Activated naive CD4-positive, alpha-beta T cell treated with anti-CD3 and anti-CD28 coated beads for 36 hours (primary cell): ENCODE data around the gene DOCK4. TPM values are rescaled to one million over a fixed set of nuclear protein-coding genes. Genes with fewer than 3 reads are reported as not detected.
"Not testable (repeated sequence)": the region's sequence is repeated elsewhere in the genome, so short reads cannot be mapped to it uniquely, and the experiment has no call there.

Experiments
- CTCF ChIA-PET: fragments of 350-600 bp; sonication (Branson Sonifier 250); formaldehyde crosslinking; loops from one replicate; lab custom pipeline; 2021; ENCODE audit warnings: antibody characterized with exemption; lab: Charles Lee
- DNase-seq: peaks from one replicate; pipeline ENCODE4 v3.0.0-alpha.2; 2020
- H3K27ac Mint-ChIP-seq: one replicate; pipeline ENCODE4 v1.8.0; 2021; ENCODE audit warnings: mild to moderate bottlenecking, mixed read lengths
- H3K27me3 Mint-ChIP-seq: one replicate; pipeline ENCODE4 v1.8.0; 2021; ENCODE audit warnings: low read depth, mixed read lengths
- H3K36me3 Mint-ChIP-seq: one replicate; pipeline ENCODE4 v1.8.0; 2021; ENCODE audit warnings: low read depth, mixed read lengths
- H3K4me1 Mint-ChIP-seq: one replicate; pipeline ENCODE4 v1.8.0; 2021; ENCODE audit warnings: low read depth, mixed read lengths
- H3K4me3 Mint-ChIP-seq: one replicate; pipeline ENCODE4 v1.8.0; 2021; ENCODE audit warnings: mild to moderate bottlenecking, moderate library complexity, mixed read lengths
- H3K9me3 Mint-ChIP-seq: one replicate; pipeline ENCODE4 v1.8.0; 2021; ENCODE audit warnings: mixed read lengths
- intact Hi-C: fragments of 100-400 bp; cut with micrococcal nuclease; formaldehyde crosslinking; loops from one replicate; pipeline ENCODE4 v1.15.1; 2023
- total RNA-seq, 2 experiments: library from RNA; stranded (reverse); gene quantifications; one replicate each; pipeline ENCODE4 v1.2.3, GENCODE V29; 2021

Gene DOCK4
- total RNA-seq, 2 experiments from 2014 or later, result 0.43 to 0.62 TPM

GRCh38 chr7:112136271-112137008, 69.8 kb downstream of the DOCK4 start:
- intact Hi-C loops, result no loop called here
- Mint-ChIP-seq H3K27me3 (no peaks in the 10 kb centered on the region), H3K4me1 (no peaks in the 10 kb centered on the region), H3K4me3 (no peak overlapping the region), H3K27ac (no peak overlapping the region), H3K9me3 (no peaks in the 10 kb centered on the region), H3K36me3 (no peaks in the 10 kb centered on the region)
- no peak for DNase-seq
- CTCF ChIA-PET, result no interaction called here

GRCh38 chr7:112135815-112136214, 70.4 kb downstream of the DOCK4 start:
- CTCF ChIA-PET, result interaction anchor here (0.7 kb wide), 1 partner anchor 385 kb away, joined by 3 read pairs; no protein-coding TSS in a partner anchor
- Mint-ChIP-seq H3K4me3 (no peak overlapping the region), H3K9me3 (no peaks in the 10 kb centered on the region), H3K4me1 (no peaks in the 10 kb centered on the region), H3K27ac (no peak overlapping the region), H3K27me3 (no peaks in the 10 kb centered on the region), H3K36me3 (no peaks in the 10 kb centered on the region)
- intact Hi-C loops, result no loop called here
- no peak for DNase-seq

GRCh38 chr7:112134039-112134438, 72.2 kb downstream of the DOCK4 start:
- Mint-ChIP-seq H3K4me1 (no peaks in the 10 kb centered on the region), H3K9me3 (no peaks in the 10 kb centered on the region), H3K36me3 (no peaks in the 10 kb centered on the region), H3K4me3 (no peak overlapping the region), H3K27me3 (no peaks in the 10 kb centered on the region), H3K27ac (no peak overlapping the region)
- CTCF ChIA-PET, result no interaction called here
- intact Hi-C loops, result no loop called here
- DNase-seq, result no peak

- no peaks in the 10 kb centered on the region for H3K36me3 Mint-ChIP-seq
- DNase-seq, result no peak
- CTCF ChIA-PET, result no interaction called here
- no peaks in the 10 kb centered on the region for H3K9me3 Mint-ChIP-seq
- no peaks in the 10 kb centered on the region for H3K27me3 Mint-ChIP-seq
- no peak overlapping the region for H3K27ac Mint-ChIP-seq
- H3K4me1 Mint-ChIP-seq, result no peaks in the 10 kb centered on the region
- H3K4me3 Mint-ChIP-seq, result no peak overlapping the region
- intact Hi-C loops, result no loop called here
Measured at GRCh38 chr7:112133328-112133727, 72.9 kb downstream of the DOCK4 start.

- Mint-ChIP-seq H3K4me1 (no peaks in the 10 kb centered on the region), H3K9me3 (no peaks in the 10 kb centered on the region), H3K36me3 (no peaks in the 10 kb centered on the region), H3K27ac (no peak overlapping the region), H3K4me3 (no peak overlapping the region), H3K27me3 (no peaks in the 10 kb centered on the region)
- DNase-seq, result no peak
- CTCF ChIA-PET, result no interaction called here
- intact Hi-C loops, result no loop called here
Measured at GRCh38 chr7:112132051-112132694, 74.0 kb downstream of the DOCK4 start.

- intact Hi-C loops, result no loop called here
- Mint-ChIP-seq H3K4me3 (no peak overlapping the region), H3K36me3 (no peaks in the 10 kb centered on the region), H3K4me1 (no peaks in the 10 kb centered on the region), H3K9me3 (no peaks in the 10 kb centered on the region), H3K27ac (no peak overlapping the region), H3K27me3 (no peaks in the 10 kb centered on the region)
- no peak for DNase-seq
- CTCF ChIA-PET, result no interaction called here
Measured at GRCh38 chr7:112130729-112131410, 75.3 kb downstream of the DOCK4 start.

- intact Hi-C loops, result no loop called here
- no peaks in the 10 kb centered on the region for H3K9me3 Mint-ChIP-seq
- H3K27ac Mint-ChIP-seq, result no peak overlapping the region
- no peaks in the 10 kb centered on the region for H3K36me3 Mint-ChIP-seq
- no peak overlapping the region for H3K4me3 Mint-ChIP-seq
- H3K4me1 Mint-ChIP-seq, result no peaks in the 10 kb centered on the region
- CTCF ChIA-PET, result no interaction called here
- no peaks in the 10 kb centered on the region for H3K27me3 Mint-ChIP-seq
- DNase-seq, result no peak
Measured at GRCh38 chr7:112129655-112130323, 76.4 kb downstream of the DOCK4 start.

- DNase-seq, H3K4me3 Mint-ChIP-seq, H3K4me1 Mint-ChIP-seq, H3K27ac Mint-ChIP-seq, H3K9me3 Mint-ChIP-seq, H3K27me3 Mint-ChIP-seq, intact Hi-C loops, H3K36me3 Mint-ChIP-seq: not testable (repeated sequence)
- CTCF ChIA-PET, result interaction anchor here (0.6 kb wide), 1 partner anchor 288 kb away, joined by 3 read pairs; no protein-coding TSS in a partner anchor
Measured at GRCh38 chr7:112128461-112129425, 77.5 kb downstream of the DOCK4 start.

GRCh38 chr7:112128041-112128440, 78.2 kb downstream of the DOCK4 start:
- H3K27me3 Mint-ChIP-seq, H3K9me3 Mint-ChIP-seq, intact Hi-C loops, H3K27ac Mint-ChIP-seq, H3K4me1 Mint-ChIP-seq, DNase-seq, H3K36me3 Mint-ChIP-seq, H3K4me3 Mint-ChIP-seq: not testable (repeated sequence)
- CTCF ChIA-PET, result interaction anchor here (0.6 kb wide), 1 partner anchor 288 kb away, joined by 3 read pairs; no protein-coding TSS in a partner anchor

GRCh38 chr7:112125250-112125649, 80.9 kb downstream of the DOCK4 start:
- no peaks in the 10 kb centered on the region for H3K36me3 Mint-ChIP-seq
- H3K4me1 Mint-ChIP-seq, result no peaks in the 10 kb centered on the region
- no peak overlapping the region for H3K27ac Mint-ChIP-seq
- no peak for DNase-seq
- H3K4me3 Mint-ChIP-seq, result no peak overlapping the region
- intact Hi-C loops, result no loop called here
- no peaks in the 10 kb centered on the region for H3K9me3 Mint-ChIP-seq
- CTCF ChIA-PET, result no interaction called here
- peaks cover 2% of the 10 kb centered on the region for H3K27me3 Mint-ChIP-seq

- Mint-ChIP-seq H3K27me3 (peaks cover 2% of the 10 kb centered on the region), H3K4me1 (no peaks in the 10 kb centered on the region), H3K27ac (no peak overlapping the region), H3K9me3 (no peaks in the 10 kb centered on the region), H3K36me3 (no peaks in the 10 kb centered on the region), H3K4me3 (no peak overlapping the region)
- DNase-seq, result no peak
- CTCF ChIA-PET, result no interaction called here
- intact Hi-C loops, result no loop called here
Measured at GRCh38 chr7:112124061-112124766, 82.0 kb downstream of the DOCK4 start.
